ENCODE results near the gene LTB4R2. TPM values are rescaled to one million over a fixed set of nuclear protein-coding genes. Genes with fewer than 3 reads are reported as not detected.

The LTB4R2 gene
- total and polyA plus RNA-seq, 2 of the 8 experiments (the other 6 are each of a cell fraction or from before 2014, with no cell fraction given) = 5.3 to 6.7 TPM

DNA sequence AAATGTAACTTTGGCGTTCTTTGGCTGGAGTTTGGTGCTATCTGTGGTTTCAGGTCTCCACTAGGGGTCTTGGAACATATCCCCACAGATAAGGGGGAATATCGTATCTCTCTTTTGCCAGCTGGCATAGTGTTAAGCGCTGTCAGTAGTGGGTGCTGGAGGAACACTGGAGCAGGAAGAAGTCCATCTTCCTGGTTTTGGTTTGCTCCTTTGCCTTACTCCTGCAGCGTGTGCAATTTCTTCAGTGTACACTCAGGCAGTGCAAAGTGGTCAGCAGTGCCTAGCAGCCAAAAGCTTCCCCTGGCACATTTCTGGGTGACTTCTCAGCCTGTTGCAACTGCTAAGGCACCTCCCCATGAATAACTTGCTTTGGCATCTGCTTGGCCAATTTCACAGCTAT, 41.6 kb downstream of the LTB4R2 start:
- Histone ChIP-seq H4K5ac (ENCODE audit: insufficient read length, low read depth, low read length) (no peak overlapping the region), H2AK5ac (ENCODE audit: low read depth, low read length) (no peak overlapping the region), H3K18ac (ENCODE audit: extremely low read depth, low read length) (no peak overlapping the region; the same call in 1 of the 2 replicates), H3K56ac (replicated peaks; ENCODE audit: insufficient read length, low read depth, low read length) (no peak overlapping the region), H3K4me3 (ENCODE audit: extremely low read depth in 1 of 4, insufficient read depth in 2 of 4, low read depth in 3 of 4, low read length in 4 of 4) (no peak overlapping the region), H2BK20ac (ENCODE audit: low read length) (no peak overlapping the region), H3K4ac (replicated peaks; ENCODE audit: insufficient read length, low read depth, low read length) (no peak overlapping the region), H2BK5ac (ENCODE audit: low read depth, low read length) (no peak overlapping the region), H3K27me3 (replicated peaks in 1 of 4; ENCODE audit: control insufficient read depth in 3 of 4, extremely low read depth in 1 of 4, insufficient read depth in 3 of 4, low read length in 3 of 4) (peaks cover 0 to 11% (median 9%) of the 10 kb centered on the region in 4 experiments; a peak in 5 of 7 replicates), H3K79me2 (ENCODE audit: control insufficient read depth in 1 of 2, insufficient read depth in 2 of 2, low read length in 2 of 2) (no peaks in the 10 kb centered on the region), H3K4me2 (ENCODE audit: insufficient read depth in 1 of 2, low read depth in 2 of 2, low read length in 2 of 2) (no peak overlapping the region), H3K9ac (replicated peaks in 1 of 4; ENCODE audit: extremely low read depth in 1 of 4, low read depth in 3 of 4, low read length in 3 of 4) (no peak overlapping the region), H3K4me1 (replicated peaks in 1 of 4; ENCODE audit: control insufficient read depth in 3 of 4, insufficient read depth in 4 of 4, low read length in 3 of 4) (no peaks in the 10 kb centered on the region), H4K20me1 (replicated peaks in 1 of 2; ENCODE audit: control insufficient read depth in 1 of 2, insufficient read depth in 2 of 2, low read length in 2 of 2) (peaks cover 0 to 2% of the 10 kb centered on the region in 2 experiments), H3K14ac (ENCODE audit: insufficient read length) (no peak overlapping the region), H3K27ac (ENCODE audit: low read depth, low read length) (no peak overlapping the region), H3K23me2 (ENCODE audit: low read depth, low read length) (0 out of 2 replicates have a peak, but pooled peaks cover 2% of the 10 kb centered on the region), H2BK15ac (ENCODE audit: low read length) (no peak overlapping the region), H3K79me1 (ENCODE audit: low read depth, low read length) (no peaks in the 10 kb centered on the region), H4K8ac (ENCODE audit: extremely low read depth, insufficient read depth, low read length) (no peak overlapping the region), H2BK12ac (ENCODE audit: low read depth, low read length) (no peak overlapping the region), H3K23ac (ENCODE audit: insufficient read length) (no peak overlapping the region), H3K9me3 (ENCODE audit: insufficient read depth in 2 of 2, low read depth in 1 of 2, low read length in 1 of 2) (no peaks in the 10 kb centered on the region), H2BK120ac (replicated peaks; ENCODE audit: low read depth, low read length) (no peak overlapping the region), H4K91ac (replicated peaks; ENCODE audit: insufficient read length, low read length) (no peak overlapping the region), H3K36me3 (ENCODE audit: control insufficient read depth in 2 of 4, insufficient read depth in 4 of 4, low read length in 3 of 4) (no peaks in the 10 kb centered on the region), H2AFZ (ENCODE audit: low read length) (no peak overlapping the region)
- WGBS, 2 experiments (ENCODE audit: extremely low coverage in 1 of 2, insufficient coverage in 1 of 2, insufficient read length in 1 of 2, insufficient replicate concordance in 2 of 2, low coverage in 1 of 2, low lambda C conversion rate in 2 of 2, missing lambda C conversion rate in 1 of 2) = 35% methylated on average over 4 of the region's 4 CpGs; no CpG with 5 or more reads in 1 of the 2 experiments
- FAIRE-seq (no peak), DNase-seq (ENCODE audit: low read depth in 1 of 2, low spot score in 2 of 2) (no peak)
- CTCF ChIA-PET (ENCODE audit: partially characterized antibody) = interaction anchor here (0.8 to 3.7 kb wide), 16 partner anchors 9 to 85 kb away, joined by 3 to 27 read pairs (median 4); partner anchors contain the start of genes CIDEB, NFATC4 and RIPK3
- POLR2A ChIA-PET (ENCODE audit: partially characterized antibody) = interaction anchor here (0.7 to 1.4 kb wide), 4 partner anchors 12 to 79 kb away, joined by 3 to 5 read pairs (median 3); no protein-coding TSS in a partner anchor
- no peak for TF ChIP-seq SIN3A (conservative IDR thresholded peaks at IDR 0.05 in 1 of 2, IDR thresholded peaks at IDR 0.05 in 1 of 2; ENCODE audit: low read depth in 1 of 2, low read length in 2 of 2)
- 0 out of 4 replicates have a peak, but pooled peaks of 1 of the 2 experiments have one; percentile 2 for TF ChIP-seq RAD21 (IDR thresholded peaks at IDR 0.05 in 1 of 2, conservative IDR thresholded peaks at IDR 0.05 in 1 of 2; ENCODE audit: low read depth in 2 of 2, low read length in 2 of 2)
- no peak for TF ChIP-seq GABPA (IDR thresholded peaks at IDR 0.05; ENCODE audit: borderline replicate concordance, insufficient read depth, low read length)
- no peak for TF ChIP-seq RNF2 (IDR thresholded peaks at IDR 0.05; ENCODE audit: borderline replicate concordance, low read depth, low read length, missing control alignments, poor library complexity, severe bottlenecking)
- no peak for TF ChIP-seq SP2 (IDR thresholded peaks at IDR 0.05; ENCODE audit: low read length)
- TF ChIP-seq SUZ12 (IDR thresholded peaks at IDR 0.05; ENCODE audit: low read length) = no peak
- TF ChIP-seq CTBP2 (IDR thresholded peaks at IDR 0.05; ENCODE audit: borderline replicate concordance, insufficient read depth, insufficient read length, low read length) = no peak
- TF ChIP-seq, protein P1, sequence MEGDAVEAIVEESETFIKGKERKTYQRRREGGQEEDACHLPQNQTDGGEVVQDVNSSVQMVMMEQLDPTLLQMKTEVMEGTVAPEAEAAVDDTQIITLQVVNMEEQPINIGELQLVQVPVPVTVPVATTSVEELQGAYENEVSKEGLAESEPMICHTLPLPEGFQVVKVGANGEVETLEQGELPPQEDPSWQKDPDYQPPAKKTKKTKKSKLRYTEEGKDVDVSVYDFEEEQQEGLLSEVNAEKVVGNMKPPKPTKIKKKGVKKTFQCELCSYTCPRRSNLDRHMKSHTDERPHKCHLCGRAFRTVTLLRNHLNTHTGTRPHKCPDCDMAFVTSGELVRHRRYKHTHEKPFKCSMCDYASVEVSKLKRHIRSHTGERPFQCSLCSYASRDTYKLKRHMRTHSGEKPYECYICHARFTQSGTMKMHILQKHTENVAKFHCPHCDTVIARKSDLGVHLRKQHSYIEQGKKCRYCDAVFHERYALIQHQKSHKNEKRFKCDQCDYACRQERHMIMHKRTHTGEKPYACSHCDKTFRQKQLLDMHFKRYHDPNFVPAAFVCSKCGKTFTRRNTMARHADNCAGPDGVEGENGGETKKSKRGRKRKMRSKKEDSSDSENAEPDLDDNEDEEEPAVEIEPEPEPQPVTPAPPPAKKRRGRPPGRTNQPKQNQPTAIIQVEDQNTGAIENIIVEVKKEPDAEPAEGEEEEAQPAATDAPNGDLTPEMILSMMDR (IDR thresholded peaks at IDR 0.05; ENCODE audit: control extremely low read depth in 1 of 3, insufficient read depth in 1 of 3, low read depth in 1 of 3, low read length in 3 of 3) = 0 out of 4 replicates have a peak, but pooled peaks of 1 of the 3 experiments have one; percentile 4
- no peak for TF ChIP-seq KDM1A (IDR thresholded peaks at IDR 0.05; ENCODE audit: borderline replicate concordance, low read length)
